NT2/D1 (cell line): Measurements from ENCODE around the gene DNAJB1.
"Not testable (repeated sequence)": the region's sequence is repeated elsewhere in the genome, so short reads cannot be mapped to it uniquely, and the experiment has no call there.

ENCODE experiments used
- SUZ12 ChIP-seq: IDR thresholded peaks from 2 replicates; pipeline ENCODE4 v1.6.1; 2011; ENCODE audit not compliant: insufficient read length, insufficient read depth; ENCODE audit errors: extremely low read depth
- YY1 ChIP-seq: IDR thresholded peaks from 2 replicates; pipeline ENCODE4 v1.6.1; 2011; ENCODE audit not compliant: insufficient read length, insufficient read depth
- ZNF274 ChIP-seq: IDR thresholded peaks from 2 replicates; pipeline ENCODE4 v1.6.1; 2011; ENCODE audit warnings: mild to moderate bottlenecking, low read depth, low read length

DNA sequence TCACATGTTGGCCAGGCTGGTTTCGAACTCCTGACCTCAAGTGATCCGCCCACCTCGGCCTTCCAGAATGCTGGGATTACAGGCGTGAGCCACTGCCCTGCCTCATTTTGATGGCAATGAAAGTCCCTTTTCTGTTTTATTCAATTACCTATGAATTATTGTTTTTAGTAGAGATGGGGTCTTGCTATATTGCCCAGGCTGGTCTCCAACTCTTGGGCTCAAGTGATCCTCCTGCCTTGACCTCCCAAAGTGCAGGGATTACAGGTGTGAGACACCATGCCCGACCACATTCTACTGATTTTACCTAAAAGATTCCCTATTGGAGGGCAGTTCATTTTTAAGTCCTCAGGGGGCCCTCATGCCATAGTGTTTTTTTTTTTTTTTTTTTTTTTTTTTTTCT lies 23.8 kb upstream of the DNAJB1 start:
- not testable (repeated sequence) for TF ChIP-seq SUZ12, YY1, ZNF274
